Right ventricle myocardium inferior (tissue), 1 donor: ENCODE results near the gene PRSS53. TPM values are rescaled to one million over a fixed set of nuclear protein-coding genes. Genes with fewer than 3 reads are reported as not detected.

Source experiments
- ATAC-seq: fragments of 200-7000 bp; cut with Tn5 transposase; one replicate; pipeline ENCODE4 v1.9.1; 2020; ENCODE audit warnings: mild to moderate bottlenecking, moderate library complexity
- DNase-seq: peaks from one replicate; pipeline ENCODE4 v3.0.0; 2021; ENCODE audit errors: missing footprints
- intact Hi-C: fragments of 100-400 bp; cut with DNase I; formaldehyde crosslinking; loops from one replicate; pipeline ENCODE4 v1.11.0; 2022
- total RNA-seq: library from RNA; stranded (reverse); fragmentation: NEBNext Ultra II Directional; extraction: Animal tissue kit (Norgen Biotek cat#: 25700); gene quantifications from one replicate; pipeline ENCODE4 v1.2.1, GENCODE V29; 2021
- donor health status: DM: no; HTN: yes; CAD: no; lungs with severe emphysema.

The PRSS53 gene
- total RNA-seq, 1 donor from 2014 or later, result 0.62 TPM

GRCh38 chr16:31081428-31082351, 7.1 kb downstream of the PRSS53 start:
- intact Hi-C loops, result no loop called here
- DNase-seq, result no peak
- ATAC-seq, result no peak

- DNase-seq (no peak), ATAC-seq (no peak)
- intact Hi-C loops, result no loop called here
Observed at GRCh38 chr16:31080756-31081419, 7.9 kb downstream of the PRSS53 start.

GRCh38 chr16:31080035-31080629, 8.6 kb downstream of the PRSS53 start:
- DNase-seq, result no peak
- ATAC-seq, result no peak
- intact Hi-C loops, result no loop called here

GRCh38 chr16:31079342-31079944, 9.3 kb downstream of the PRSS53 start:
- no peak for ATAC-seq
- intact Hi-C loops, result loop anchor here (10.0 kb wide), 1 partner anchor 375 kb away; the partner anchor contains the start of gene ARMC5
- no peak for DNase-seq

GRCh38 chr16:31078597-31079341, 10.0 kb downstream of the PRSS53 start:
- DNase-seq (no peak), ATAC-seq (no peak)
- intact Hi-C loops, result loop anchor here (10.0 kb wide), 1 partner anchor 376 kb away; the partner anchor contains the start of gene ARMC5

GRCh38 chr16:31077592-31078396, 10.9 kb downstream of the PRSS53 start:
- intact Hi-C loops, result loop anchor here (10.0 kb wide), 1 partner anchor 377 kb away; the partner anchor contains the start of gene ARMC5
- DNase-seq, result no peak
- no peak for ATAC-seq

- intact Hi-C loops, result loop anchor here (10.0 kb wide), 1 partner anchor 378 kb away; the partner anchor contains the start of gene ARMC5
- DNase-seq, result no peak
- no peak for ATAC-seq
Observed at GRCh38 chr16:31077024-31077423, 11.7 kb downstream of the PRSS53 start.

- intact Hi-C loops, result loop anchor here (10.0 kb wide), 1 partner anchor 378 kb away; the partner anchor contains the start of gene ARMC5
- peak; percentile 56 for DNase-seq
- no peak for ATAC-seq
Observed at GRCh38 chr16:31076319-31076718, 12.4 kb downstream of the PRSS53 start.

- intact Hi-C loops, result loop anchor here (1.0 to 10.0 kb wide), 5 partner anchors 20 to 380 kb away; partner anchors contain the start of genes ARMC5, KAT8 and VKORC1
- no peak for ATAC-seq
- no peak for DNase-seq
Observed at GRCh38 chr16:31074814-31075183, 13.9 kb downstream of the PRSS53 start.

- DNase-seq (peak; percentile 99), ATAC-seq (peak; percentile 97)
- intact Hi-C loops, result loop anchor here (1.0 to 10.0 kb wide), 6 partner anchors 21 to 381 kb away; partner anchors contain the start of genes ARMC5, KAT8 and VKORC1
Observed at GRCh38 chr16:31073970-31074813, 14.6 kb downstream of the PRSS53 start, which contains the start of the genes ZNF646 and ZNF668. Gene ZNF646, plus strand, starts transcription at chr16:31074422. Its CDS starts 1,903 bp downstream, at chr16:31076325. Gene ZNF668, minus strand, starts transcription at chr16:31074240. Its CDS starts 9,781 bp downstream, at chr16:31064459.

GRCh38 chr16:31073142-31073969, 15.4 kb downstream of the PRSS53 start:
- ATAC-seq (peak; percentile 88), DNase-seq (peak; percentile 95)
- intact Hi-C loops, result loop anchor here (1.0 to 10.0 kb wide), 3 partner anchors 39 to 381 kb away; partner anchors contain the start of gene ARMC5

GRCh38 chr16:31072540-31073141, 16.1 kb downstream of the PRSS53 start:
- DNase-seq (peak; percentile 51), ATAC-seq (no peak)
- intact Hi-C loops, result loop anchor here (1.0 to 10.0 kb wide), 3 partner anchors 38 to 382 kb away; partner anchors contain the start of gene ARMC5

- intact Hi-C loops, result loop anchor here (5.0 to 10.0 kb wide), 2 partner anchors 75 to 383 kb away; partner anchors contain the start of gene ARMC5
- no peak for ATAC-seq
Observed at GRCh38 chr16:31071861-31072260, 16.9 kb downstream of the PRSS53 start.

GRCh38 chr16:31067342-31067741, 21.4 kb downstream of the PRSS53 start:
- ATAC-seq (no peak), DNase-seq (no peak)
- intact Hi-C loops, result no loop called here

More at GRCh38 chr16:31071861-31072260, 16.9 kb downstream of the PRSS53 start:
- DNase-seq, result no peak
